Endodermal cell (in vitro differentiated cells): Measurements from ENCODE around the gene KRTAP10-8. TPM values are rescaled to one million over a fixed set of nuclear protein-coding genes. Genes with fewer than 3 reads are reported as not detected.

Experiments used
- DNase-seq: peaks from one replicate; pipeline ENCODE4 v3.0.0-alpha.2; 2017
- H3K27ac ChIP-seq: 2 replicates; pipeline ENCODE4 v1.5.1; 2013; ENCODE audit warnings: mild to moderate bottlenecking, low read depth, low read length, moderate library complexity
- H3K27me3 ChIP-seq: 2 replicates; pipeline ENCODE4 v1.6.1; 2013; ENCODE audit warnings: mild to moderate bottlenecking, low read length, moderate library complexity; ENCODE audit not compliant: insufficient read depth, control insufficient read depth, poor library complexity, severe bottlenecking
- H3K36me3 ChIP-seq: 2 replicates; pipeline ENCODE4 v1.7.0; 2013; ENCODE audit warnings: mild to moderate bottlenecking, low read length, moderate library complexity; ENCODE audit not compliant: control insufficient read depth, insufficient read depth
- H3K4me1 ChIP-seq: one replicate; pipeline ENCODE4 v1.7.0; 2013; ENCODE audit warnings: low read length; ENCODE audit not compliant: control insufficient read depth, insufficient read depth
- H3K4me3 ChIP-seq: 2 replicates; pipeline ENCODE4 v1.5.1; 2013; ENCODE audit warnings: mild to moderate bottlenecking, low read length, moderate library complexity
- H3K9ac ChIP-seq: 2 replicates; pipeline ENCODE4 v1.6.1; 2013; ENCODE audit warnings: mild to moderate bottlenecking, low read length, moderate library complexity; ENCODE audit not compliant: poor library complexity, severe bottlenecking; ENCODE audit errors: extremely low read depth
- H3K9me3 ChIP-seq: 2 replicates; pipeline ENCODE4 v1.6.1; 2013; ENCODE audit warnings: mild to moderate bottlenecking, low read length, moderate library complexity; ENCODE audit not compliant: control insufficient read depth
- H3K27ac Mint-ChIP-seq: 2 replicates; pipeline ENCODE4 v1.8.0; 2020; ENCODE audit warnings: mixed read lengths
- H3K27me3 Mint-ChIP-seq: 2 replicates; pipeline ENCODE4 v1.8.0; 2021; ENCODE audit warnings: mild to moderate bottlenecking, mixed read lengths; ENCODE audit not compliant: insufficient read depth
- H3K36me3 Mint-ChIP-seq: 2 replicates; pipeline ENCODE4 v1.8.0; 2020; ENCODE audit warnings: low read depth, mixed read lengths
- H3K4me1 Mint-ChIP-seq: 2 replicates; pipeline ENCODE4 v1.8.0; 2020; ENCODE audit warnings: mixed read lengths
- H3K4me3 Mint-ChIP-seq: 2 replicates; pipeline ENCODE4 v1.8.0; 2020; ENCODE audit warnings: mild to moderate bottlenecking, moderate library complexity, mixed read lengths
- H3K9me3 Mint-ChIP-seq: 2 replicates; pipeline ENCODE4 v1.8.0; 2020; ENCODE audit warnings: mild to moderate bottlenecking, mixed read lengths
- CTCF ChIP-seq: fragments of 200-600 bp; sonication (generic); conservative IDR thresholded peaks from 2 replicates; pipeline ENCODE4 v1.5.0; 2021; ENCODE audit warnings: antibody characterized with exemption, mild to moderate bottlenecking
- WGBS, 2 experiments: methylation state at CpG; one replicate each; pipeline versions ENCODE4 v1.1.5 to v1.1.7; 2013; ENCODE audit warnings: missing lambda C conversion rate in 2 of 2, mixed read lengths in 1 of 2; ENCODE audit not compliant: insufficient coverage in 1 of 2, insufficient read length in 1 of 2; 5-methylcytosine and 5-hydroxymethylcytosine counted together
- total RNA-seq, 2 donors: library from RNA; stranded (reverse); fragmentation: NEBNext Ultra II Directional in 1 of 2; extraction: Animal tissue kit (Norgen Biotek cat#: 25700) in 1 of 2; gene quantifications; 2 replicates in 1 of 2; 3 replicates in 1 of 2; pipeline ENCODE4 v1.2.1, GENCODE V29; 2021

Gene KRTAP10-8
- total RNA-seq, 2 donors from 2014 or later = not detected

GRCh38 chr21:44618504-44618903 is 6.6 kb downstream of the KRTAP10-8 start:
- no peaks in the 10 kb centered on the region for H3K27me3 ChIP-seq
- no peaks in the 10 kb centered on the region for H3K36me3 ChIP-seq
- peaks cover 40% of the 10 kb centered on the region for H3K9me3 ChIP-seq
- Mint-ChIP-seq H3K27ac (no peak overlapping the region), H3K4me3 (no peak overlapping the region), H3K9me3 (peaks cover 42% of the 10 kb centered on the region), H3K4me1 (peaks cover 4% of the 10 kb centered on the region), H3K27me3 (peaks cover 2% of the 10 kb centered on the region), H3K36me3 (no peaks in the 10 kb centered on the region)
- H3K4me1 ChIP-seq = no peaks in the 10 kb centered on the region
- peak; percentile 69 for TF ChIP-seq CTCF
- 83 to 86% methylated on average over 1 to 4 of the region's 4 CpGs for whole genome bisulfite sequencing, 2 experiments
- no peak overlapping the region for H3K4me3 ChIP-seq
- no peak overlapping the region for H3K27ac ChIP-seq
- DNase-seq = peak; percentile 77
- no peak overlapping the region for H3K9ac ChIP-seq

GRCh38 chr21:44618909-44619308 is 7.0 kb downstream of the KRTAP10-8 start:
- no peak overlapping the region for H3K4me3 ChIP-seq
- peaks cover 46% of the 10 kb centered on the region for H3K9me3 Mint-ChIP-seq
- H3K4me1 ChIP-seq = no peaks in the 10 kb centered on the region
- no peaks in the 10 kb centered on the region for H3K36me3 Mint-ChIP-seq
- no peaks in the 10 kb centered on the region for H3K27me3 ChIP-seq
- no peak overlapping the region for H3K4me3 Mint-ChIP-seq
- 95 to 97% methylated on average over 3 of the region's 3 CpGs for WGBS, 2 experiments
- no peaks in the 10 kb centered on the region for H3K36me3 ChIP-seq
- H3K4me1 Mint-ChIP-seq = peaks cover 4% of the 10 kb centered on the region
- no peak overlapping the region for H3K27ac ChIP-seq
- TF ChIP-seq CTCF = no peak
- no peak overlapping the region for H3K9ac ChIP-seq
- no peak overlapping the region for H3K27ac Mint-ChIP-seq
- peaks cover 44% of the 10 kb centered on the region for H3K9me3 ChIP-seq
- no peak for DNase-seq
- H3K27me3 Mint-ChIP-seq = peaks cover 2% of the 10 kb centered on the region

DNA sequence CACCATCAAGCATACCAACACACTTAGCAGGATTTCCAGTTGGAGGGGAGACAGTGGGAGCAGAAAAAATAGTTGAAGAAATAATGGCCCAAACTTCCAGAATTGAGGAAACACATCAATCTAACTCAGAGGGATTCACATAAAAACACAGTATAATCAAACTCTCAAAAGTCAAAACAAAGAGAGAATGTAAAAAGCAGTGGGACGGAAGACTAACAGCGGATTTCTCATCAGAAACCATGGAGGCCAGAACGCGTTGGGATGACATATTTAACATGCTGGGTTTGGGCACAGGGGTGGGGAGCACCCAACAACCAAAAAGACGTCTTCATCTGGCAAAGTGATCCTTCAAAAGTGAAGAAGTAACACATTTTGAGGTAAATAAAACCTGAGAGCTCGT is 8.0 kb downstream of the KRTAP10-8 start:
- Mint-ChIP-seq H3K36me3 (no peaks in the 10 kb centered on the region), H3K9me3 (peaks cover 56% of the 10 kb centered on the region), H3K27me3 (no peaks in the 10 kb centered on the region), H3K4me3 (no peak overlapping the region), H3K27ac (no peak overlapping the region), H3K4me1 (peaks cover 4% of the 10 kb centered on the region)
- Histone ChIP-seq H3K9ac (no peak overlapping the region), H3K9me3 (peaks cover 54% of the 10 kb centered on the region), H3K27me3 (no peaks in the 10 kb centered on the region), H3K4me3 (no peak overlapping the region), H3K4me1 (no peaks in the 10 kb centered on the region), H3K36me3 (no peaks in the 10 kb centered on the region), H3K27ac (no peak overlapping the region)
- TF ChIP-seq CTCF = no peak
- 88 to 94% methylated on average over 5 to 6 of the region's 6 CpGs for WGBS, 2 experiments
- DNase-seq = no peak
